ENCODE measurements around the gene TAF1A. TPM values are rescaled to one million over a fixed set of nuclear protein-coding genes. Genes with fewer than 3 reads are reported as not detected.

Gene TAF1A
- total and polyA plus RNA-seq, 2 of the 8 experiments (the other 6 are each of a cell fraction or from before 2014, with no cell fraction given): 3.3 to 16.7 TPM

Other genes with a start within 250 kb of the TAF1A start
- gene HHIPL2, start 41.8 kb downstream of the TAF1A start, total RNA-seq (2021; fragmentation: NEBNext Ultra II Directional; extraction: Animal tissue kit (Norgen Biotek cat#: 25700)): not detected in 2 replicates
- 0.08 TPM in 2 replicates for gene HHIPL2, start 41.8 kb downstream of the TAF1A start, polyA plus RNA-seq (2011; rRNA removed)
- 67.5 and 69.0 TPM in 2 replicates for gene MIA3, start 28.2 kb upstream of the TAF1A start, total RNA-seq (2021; fragmentation: NEBNext Ultra II Directional; extraction: Animal tissue kit (Norgen Biotek cat#: 25700))
- 105 and 120 TPM in 2 replicates for gene MIA3, start 28.2 kb upstream of the TAF1A start, polyA plus RNA-seq (2011; rRNA removed)
- gene AIDA, start 122.6 kb upstream of the TAF1A start, total RNA-seq (2021; fragmentation: NEBNext Ultra II Directional; extraction: Animal tissue kit (Norgen Biotek cat#: 25700)): 101 and 103 TPM in 2 replicates
- gene AIDA, start 122.6 kb upstream of the TAF1A start, polyA plus RNA-seq (2011; rRNA removed): 28.1 and 52.5 TPM in 2 replicates
- gene BROX, start 122.6 kb upstream of the TAF1A start, total RNA-seq (2021; fragmentation: NEBNext Ultra II Directional; extraction: Animal tissue kit (Norgen Biotek cat#: 25700)): 26.7 and 28.5 TPM in 2 replicates
- gene BROX, start 122.6 kb upstream of the TAF1A start, polyA plus RNA-seq (2011; rRNA removed): 2.3 and 3.8 TPM in 2 replicates
- gene FAM177B, start 147.3 kb upstream of the TAF1A start, total RNA-seq (2021; fragmentation: NEBNext Ultra II Directional; extraction: Animal tissue kit (Norgen Biotek cat#: 25700)): not detected in 2 replicates
- 0.06 and 0.11 TPM in 2 replicates for gene FAM177B, start 147.3 kb upstream of the TAF1A start, polyA plus RNA-seq (2011; rRNA removed)
- 4.1 and 4.3 TPM in 2 replicates for gene DISP1, start 225.1 kb upstream of the TAF1A start, total RNA-seq (2021; fragmentation: NEBNext Ultra II Directional; extraction: Animal tissue kit (Norgen Biotek cat#: 25700))
- gene DISP1, start 225.1 kb upstream of the TAF1A start, polyA plus RNA-seq (2011; rRNA removed): 4.2 and 6.1 TPM in 2 replicates